Activated CD4-positive, alpha-beta T cell treated with anti-CD3 and anti-CD28 coated beads, Interleukin-2, amount 50 U/mL, for 16 hours (primary cell): Measurements from ENCODE around the gene SCAMP5.

ENCODE experiments used
- DNase-seq: peaks from one replicate; pipeline ENCODE4 v3.0.0-alpha.2; 2020

The SCAMP5 gene

DNA sequence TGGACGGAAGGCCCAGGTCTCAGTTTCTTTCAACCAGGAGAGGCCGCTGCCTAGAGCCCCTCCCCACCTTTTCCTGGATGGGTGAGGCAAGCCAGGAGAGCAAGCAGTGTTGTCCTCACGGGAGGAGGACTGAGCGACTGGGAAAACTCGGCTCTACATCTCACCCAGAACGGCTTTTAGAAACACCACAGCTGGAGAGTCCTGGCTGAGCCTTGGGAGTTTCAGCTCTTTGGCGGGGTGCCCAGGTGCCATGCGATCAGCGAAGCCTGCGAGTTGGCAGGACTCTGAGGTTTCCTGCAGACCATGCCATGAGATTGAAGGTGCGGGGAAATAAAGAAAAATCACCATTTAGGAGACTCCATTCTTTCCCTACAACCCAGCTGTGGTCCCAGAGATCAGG lies 54.0 kb downstream of the SCAMP5 start:
- no peak for DNase-seq

GRCh38 chr15:75050283-75050682 lies 54.9 kb downstream of the SCAMP5 start:
- DNase-seq, result no peak

GRCh38 chr15:75051191-75051608 lies 55.8 kb downstream of the SCAMP5 start:
- DNase-seq, result no peak

DNA sequence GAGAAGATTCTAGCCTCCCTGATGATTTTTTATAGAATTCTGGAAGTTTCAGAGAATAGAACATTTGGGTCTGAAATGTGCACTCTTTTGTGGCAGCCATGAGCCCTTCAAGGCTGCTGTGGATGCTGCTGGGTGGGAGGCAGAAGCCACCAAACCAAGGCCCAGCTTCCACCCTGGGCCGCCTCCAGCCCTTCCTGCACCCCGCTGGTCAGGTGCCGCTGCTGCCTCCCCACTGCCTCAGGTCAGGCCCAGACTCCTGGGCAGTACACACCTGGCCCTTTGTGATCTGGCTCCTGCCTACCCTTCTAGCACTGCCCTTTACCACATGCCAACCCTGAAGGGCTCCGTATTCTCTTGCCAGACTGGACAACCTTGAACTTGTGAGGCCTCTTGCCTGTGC lies 56.3 kb downstream of the SCAMP5 start:
- no peak for DNase-seq

DNA sequence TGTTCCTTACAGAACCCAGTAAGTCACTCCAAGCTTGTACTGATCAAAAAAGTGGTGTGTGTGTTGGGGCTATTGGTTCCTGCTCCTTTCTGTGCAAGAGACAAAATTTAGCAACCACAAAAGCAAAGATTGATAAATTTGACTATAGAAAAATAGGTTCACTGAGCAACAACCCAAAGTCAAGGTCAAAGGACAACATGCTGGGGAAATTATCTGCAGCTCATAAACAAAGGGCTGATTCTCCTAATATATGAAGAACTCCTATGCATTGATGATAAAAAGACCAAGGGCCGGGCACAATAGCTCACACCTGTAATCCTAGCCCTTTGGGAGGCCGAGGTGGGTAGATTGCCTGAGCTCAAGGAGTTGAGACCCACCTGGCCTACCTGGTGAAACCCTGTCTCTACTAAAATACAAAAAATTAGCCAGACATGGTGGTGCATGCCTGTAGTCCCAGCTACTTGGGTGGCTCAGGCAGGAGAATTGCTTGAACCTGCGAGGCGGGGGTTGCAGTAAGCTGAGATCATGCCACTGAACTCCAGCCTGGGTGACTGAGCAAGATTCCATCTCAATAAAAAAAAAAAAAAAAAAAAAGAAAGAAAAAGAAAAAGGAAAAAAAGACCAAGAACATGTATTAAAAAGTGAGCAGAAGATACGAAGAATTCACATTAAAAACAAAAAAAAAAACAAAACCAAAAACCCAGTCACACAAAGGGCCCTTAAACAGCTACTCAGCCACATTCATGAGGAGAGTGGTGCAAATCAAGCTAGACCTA lies 57.8 kb downstream of the SCAMP5 start:
- no peak for DNase-seq

GRCh38 chr15:75053748-75054125 lies 58.4 kb downstream of the SCAMP5 start:
- no peak for DNase-seq

DNA sequence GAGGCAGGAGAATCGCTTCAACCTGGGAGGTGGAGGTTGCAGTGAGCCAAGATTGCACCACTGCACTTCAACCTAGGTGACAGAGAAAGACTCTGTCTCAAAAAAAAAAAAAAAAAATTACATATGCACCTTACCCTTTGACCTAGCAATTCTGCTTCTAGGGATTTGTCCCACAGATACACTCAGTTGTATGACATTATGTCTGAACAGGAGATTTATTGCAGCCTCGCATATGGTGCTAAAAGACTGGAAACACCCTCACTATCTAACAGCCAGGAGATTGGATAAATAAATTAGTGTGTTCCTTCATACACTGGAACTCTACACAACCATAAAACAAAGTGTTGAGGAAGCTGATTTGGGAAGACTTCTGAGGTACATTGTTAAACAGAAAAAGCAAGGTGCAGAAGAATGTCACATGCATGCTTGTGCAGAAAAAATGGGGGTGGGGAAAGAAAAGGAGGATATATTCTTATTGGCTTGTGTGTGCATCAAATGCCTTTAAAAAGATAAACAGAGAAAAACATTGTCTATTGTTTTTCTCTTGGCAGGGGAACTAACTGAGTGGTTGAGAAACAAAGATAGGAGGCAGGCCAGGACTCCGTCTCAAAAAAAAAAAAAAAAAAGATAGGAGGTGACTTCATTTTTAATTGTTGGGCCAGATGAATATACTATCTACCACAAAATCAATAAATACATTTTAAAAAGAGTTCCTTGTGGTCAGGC lies 59.0 kb downstream of the SCAMP5 start:
- no peak for DNase-seq

DNA sequence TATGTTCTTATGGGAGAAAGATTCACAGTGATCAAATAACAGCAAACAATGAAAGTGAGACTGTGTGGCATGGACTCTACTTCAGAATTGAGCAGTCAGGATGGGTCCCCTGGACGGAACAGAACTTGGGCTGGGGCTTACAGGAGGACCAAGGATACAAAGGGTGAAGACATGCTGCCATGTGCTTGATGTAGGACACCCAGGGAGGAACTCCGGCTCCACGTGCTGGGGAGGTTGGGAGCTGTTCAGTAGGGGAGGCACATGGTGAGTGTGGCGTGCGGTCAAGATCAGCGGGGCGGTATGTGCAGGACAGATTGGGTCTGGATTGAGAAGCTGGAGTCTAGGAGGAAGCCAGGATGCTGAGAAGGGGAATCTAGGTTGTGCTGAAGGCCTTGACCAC lies 60.7 kb downstream of the SCAMP5 start:
- no peak for DNase-seq

DNA sequence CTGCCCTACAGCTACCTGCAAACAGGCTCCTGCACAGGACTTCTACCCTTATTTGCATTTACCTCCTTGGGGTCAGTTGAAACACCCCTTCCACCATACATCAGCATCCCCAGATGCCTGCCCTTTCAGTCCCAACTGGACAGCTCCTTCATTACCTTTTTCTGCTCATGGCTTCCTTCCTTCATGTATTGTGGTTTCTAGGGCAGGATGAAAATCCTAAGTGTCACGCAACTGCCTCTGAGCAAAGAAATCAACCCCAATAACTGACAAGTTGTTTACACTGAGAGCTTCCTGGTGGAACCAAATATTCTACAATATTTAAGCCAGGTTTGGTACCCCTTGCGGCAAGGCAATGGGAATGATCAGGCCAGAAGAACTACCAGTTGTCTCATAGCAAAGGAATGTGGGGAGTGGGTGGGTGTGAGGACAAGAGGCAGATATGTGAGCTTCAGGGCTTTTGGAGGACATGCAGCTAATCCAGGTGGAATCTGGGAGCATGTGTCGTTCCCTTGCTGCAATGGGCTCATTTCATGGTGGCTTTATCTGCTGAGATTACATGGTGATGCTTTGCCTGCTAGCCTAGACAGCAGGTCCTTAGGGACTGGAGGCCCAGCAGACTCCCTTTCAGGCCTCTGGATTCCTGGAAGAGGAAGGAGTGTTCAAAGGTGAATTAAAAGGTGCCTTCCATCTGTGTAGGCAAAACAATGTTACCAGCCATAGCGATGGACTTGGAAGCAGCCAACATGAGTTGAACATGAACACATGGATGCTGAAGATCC lies 63.0 kb downstream of the SCAMP5 start:
- no peak for DNase-seq

- no peak for DNase-seq
Measured at GRCh38 chr15:75059607-75060006, 64.2 kb downstream of the SCAMP5 start.

GRCh38 chr15:75061272-75061671 lies 65.9 kb downstream of the SCAMP5 start:
- DNase-seq, result peak; percentile 47

DNA sequence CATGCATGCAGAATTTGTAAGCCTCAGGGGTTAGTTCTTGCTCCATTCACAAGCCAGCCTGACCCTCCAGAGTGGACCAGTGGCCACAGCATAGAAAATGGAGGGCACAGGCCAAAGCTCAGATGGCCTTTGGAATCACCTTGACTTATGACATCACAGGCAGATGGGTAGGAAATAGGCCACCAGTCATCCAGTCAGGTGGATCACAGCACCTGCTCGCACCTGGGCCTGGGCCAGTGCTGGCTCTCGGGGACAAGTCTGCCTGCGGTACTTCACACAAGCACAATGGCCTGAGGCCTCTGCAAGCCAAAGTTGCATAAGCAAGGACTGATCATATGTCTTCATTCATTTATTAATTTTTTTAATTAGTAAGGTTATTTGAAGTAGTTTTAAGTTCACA lies 67.3 kb downstream of the SCAMP5 start:
- DNase-seq, result no peak

DNA sequence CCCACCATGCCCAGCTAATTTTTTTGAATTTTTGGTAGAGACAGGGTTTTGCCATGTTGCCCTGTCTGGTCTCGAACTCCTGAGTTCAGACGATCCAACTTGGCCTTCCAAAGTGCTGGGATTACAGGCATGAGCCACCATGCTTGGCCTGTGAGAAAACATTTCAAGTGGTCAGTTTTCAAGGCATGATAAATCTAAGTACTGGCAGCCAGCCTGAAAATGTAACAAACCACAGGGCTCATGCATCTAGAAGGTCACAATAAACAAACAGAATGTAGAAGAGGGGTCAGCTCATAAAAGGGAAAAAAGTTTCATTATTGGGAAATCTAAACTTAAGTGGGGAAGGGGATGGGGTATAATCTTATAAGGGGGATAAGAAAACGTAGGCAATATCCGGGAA lies 68.0 kb downstream of the SCAMP5 start:
- DNase-seq, result no peak

GRCh38 chr15:75063889-75064288 lies 68.5 kb downstream of the SCAMP5 start:
- no peak for DNase-seq

DNA sequence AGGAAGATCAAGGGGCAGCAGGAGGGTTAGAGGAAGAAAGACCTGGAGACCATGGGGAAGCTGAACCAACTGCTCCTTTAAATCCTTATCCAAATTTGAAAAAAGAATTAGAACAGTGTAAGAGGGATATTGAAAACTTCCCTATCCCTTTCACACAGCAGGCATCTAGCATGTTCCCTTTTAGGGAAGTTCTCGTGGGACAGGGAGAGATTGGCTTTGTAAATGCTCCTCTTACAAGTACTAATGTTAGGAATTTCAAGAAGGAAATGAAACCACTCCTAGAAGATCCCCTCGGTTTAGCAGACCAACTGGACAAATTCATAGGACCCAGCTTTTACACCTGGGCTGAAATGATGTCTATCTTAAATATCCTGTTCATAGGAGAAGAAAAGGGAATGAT lies 69.5 kb downstream of the SCAMP5 start:
- no peak for DNase-seq

DNA sequence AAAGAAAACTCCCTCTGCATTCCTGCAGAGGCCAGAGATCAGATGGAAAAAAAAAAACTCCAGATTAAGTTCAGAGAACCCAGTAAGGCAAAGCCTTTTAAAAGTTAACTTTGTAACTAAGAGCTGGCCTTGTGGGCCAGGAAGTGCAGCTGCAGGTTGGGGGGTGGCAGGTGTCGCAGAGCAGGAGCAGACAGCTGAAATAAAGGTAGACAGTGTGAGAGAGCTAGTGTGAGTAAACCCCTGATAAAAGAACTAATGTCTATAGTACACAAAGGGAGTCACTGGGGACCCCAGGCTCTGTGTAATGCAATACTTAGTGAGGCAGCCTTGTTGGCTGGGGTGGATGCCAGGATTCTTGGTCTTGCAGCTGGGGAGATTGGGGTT lies 70.1 kb downstream of the SCAMP5 start:
- no peak for DNase-seq

DNA sequence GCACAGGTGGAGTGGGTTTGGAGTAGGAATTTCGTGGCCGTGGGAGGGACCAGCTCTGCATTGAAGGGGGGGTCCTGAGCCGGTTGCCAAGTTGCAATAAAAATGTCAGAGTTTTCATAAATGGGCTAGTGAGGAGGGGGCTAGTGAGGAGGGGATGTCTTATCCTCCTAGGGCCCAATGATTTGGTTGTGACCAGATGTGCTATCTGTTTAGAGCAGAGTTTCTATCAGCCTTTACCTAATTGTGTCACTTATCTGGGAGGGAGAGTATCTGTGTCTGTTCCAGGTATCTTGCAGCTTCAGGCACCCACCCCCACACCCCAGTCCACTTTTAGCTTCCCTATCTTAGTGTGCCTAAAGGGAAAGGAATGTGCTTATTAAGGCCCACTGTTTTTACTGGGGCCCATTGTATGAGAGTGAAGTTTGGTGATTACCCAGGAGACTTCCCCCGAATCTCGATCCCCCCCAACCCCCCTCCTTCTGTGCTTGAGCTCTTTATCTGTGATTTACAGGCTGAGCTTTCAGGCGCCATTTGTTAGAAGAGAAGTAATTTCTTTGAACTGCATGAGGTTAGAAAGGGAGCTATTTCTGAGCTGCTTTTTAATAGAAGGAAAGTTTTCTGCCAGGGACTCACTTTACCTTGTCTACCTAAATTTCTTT lies 70.6 kb downstream of the SCAMP5 start:
- no peak for DNase-seq

GRCh38 chr15:75067123-75067830 lies 71.9 kb downstream of the SCAMP5 start:
- peak; percentile 91 for DNase-seq

- DNase-seq, result no peak
Measured at GRCh38 chr15:75068748-75069147, 73.4 kb downstream of the SCAMP5 start.

DNA sequence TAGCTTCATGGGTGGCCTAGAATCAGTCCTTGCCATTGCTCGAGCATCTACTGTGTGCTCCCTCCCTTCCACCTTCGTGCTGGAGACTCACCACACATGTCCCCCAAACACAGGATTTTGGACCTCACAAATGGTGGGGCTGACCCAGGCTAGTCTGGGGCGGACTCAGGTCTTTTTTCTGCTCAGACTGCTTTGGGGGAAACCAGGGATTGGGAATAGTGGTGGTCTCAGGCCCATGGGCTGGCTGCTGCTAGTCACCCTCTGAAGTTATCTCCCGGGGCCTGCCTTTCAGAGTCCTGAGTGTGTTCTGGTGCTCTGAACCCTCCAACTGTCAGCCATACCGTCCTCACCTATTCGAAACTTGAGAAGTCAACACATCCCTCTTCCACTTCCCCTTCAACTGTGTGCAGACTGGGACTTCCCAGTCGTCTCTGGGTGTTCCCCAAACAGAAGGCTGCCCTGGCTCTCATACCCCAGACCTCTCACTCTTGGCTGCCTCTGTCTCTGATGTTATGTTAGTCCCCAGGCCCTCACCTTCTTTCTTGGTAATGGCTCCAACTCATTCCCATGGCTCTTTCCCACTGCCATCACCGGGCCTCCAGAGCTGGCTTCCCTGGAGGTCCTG lies 74.0 kb downstream of the SCAMP5 start:
- peak; percentile 32 for DNase-seq

- DNase-seq, result no peak
Measured at GRCh38 chr15:75070674-75071073, 75.3 kb downstream of the SCAMP5 start.
